ENCODE results near the gene IFIT1.

- TF ChIP-seq POLR2A (IDR thresholded peaks at IDR 0.05): no peak
- TF ChIP-seq, protein P1, sequence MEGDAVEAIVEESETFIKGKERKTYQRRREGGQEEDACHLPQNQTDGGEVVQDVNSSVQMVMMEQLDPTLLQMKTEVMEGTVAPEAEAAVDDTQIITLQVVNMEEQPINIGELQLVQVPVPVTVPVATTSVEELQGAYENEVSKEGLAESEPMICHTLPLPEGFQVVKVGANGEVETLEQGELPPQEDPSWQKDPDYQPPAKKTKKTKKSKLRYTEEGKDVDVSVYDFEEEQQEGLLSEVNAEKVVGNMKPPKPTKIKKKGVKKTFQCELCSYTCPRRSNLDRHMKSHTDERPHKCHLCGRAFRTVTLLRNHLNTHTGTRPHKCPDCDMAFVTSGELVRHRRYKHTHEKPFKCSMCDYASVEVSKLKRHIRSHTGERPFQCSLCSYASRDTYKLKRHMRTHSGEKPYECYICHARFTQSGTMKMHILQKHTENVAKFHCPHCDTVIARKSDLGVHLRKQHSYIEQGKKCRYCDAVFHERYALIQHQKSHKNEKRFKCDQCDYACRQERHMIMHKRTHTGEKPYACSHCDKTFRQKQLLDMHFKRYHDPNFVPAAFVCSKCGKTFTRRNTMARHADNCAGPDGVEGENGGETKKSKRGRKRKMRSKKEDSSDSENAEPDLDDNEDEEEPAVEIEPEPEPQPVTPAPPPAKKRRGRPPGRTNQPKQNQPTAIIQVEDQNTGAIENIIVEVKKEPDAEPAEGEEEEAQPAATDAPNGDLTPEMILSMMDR (IDR thresholded peaks at IDR 0.05): no peak
Observed at GRCh38 chr10:89390476-89391225, 1.8 kb upstream of the IFIT1 start.

All from uterus (tissue), 2 donors.